ENCODE measurements around the gene ZMPSTE24. TPM values are rescaled to one million over a fixed set of nuclear protein-coding genes. Genes with fewer than 3 reads are reported as not detected.

Gene ZMPSTE24
- total RNA-seq, 1 experiment from 2014 or later: 39.6 TPM

DNA sequence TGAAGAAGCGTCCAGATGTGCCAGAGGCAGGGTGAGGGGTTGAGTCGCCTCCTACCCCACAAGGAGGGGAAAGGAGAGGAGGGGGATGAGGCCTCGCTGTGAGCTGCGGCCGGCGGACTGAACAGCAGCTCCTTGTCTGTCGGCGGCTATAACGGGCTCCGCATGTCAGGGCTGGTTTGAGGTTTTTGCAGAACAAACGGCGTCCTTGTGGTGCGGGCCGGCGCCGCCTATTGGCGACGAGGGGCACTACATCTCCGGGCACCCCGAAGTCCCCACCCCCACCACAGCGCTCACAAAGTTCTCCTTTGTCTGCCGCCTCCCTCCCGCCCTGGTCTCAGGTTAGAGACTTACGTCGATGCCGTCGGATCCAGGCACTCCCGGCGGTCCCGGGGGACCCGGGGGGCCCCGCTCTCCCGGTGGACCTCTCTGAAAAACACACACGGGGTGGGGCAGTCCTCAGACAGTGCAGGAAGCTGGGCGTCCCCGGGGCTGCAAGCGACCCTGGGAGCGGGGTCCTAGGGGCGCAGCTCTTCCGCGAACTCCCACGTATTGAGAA, 57.3 kb downstream of the ZMPSTE24 start:
- TF ChIP-seq RAD21 (IDR thresholded peaks at IDR 0.05; ENCODE audit: low read depth): peak; percentile 75
- TF ChIP-seq TCF7L2 (IDR thresholded peaks at IDR 0.05; ENCODE audit: borderline replicate concordance, extremely low read depth, insufficient read depth, insufficient read length): peak; percentile 66
- TF ChIP-seq POLR2AphosphoS5 (IDR thresholded peaks at IDR 0.05; ENCODE audit: low read depth, low read length): peak; percentile 36
- TF ChIP-seq, protein P1, sequence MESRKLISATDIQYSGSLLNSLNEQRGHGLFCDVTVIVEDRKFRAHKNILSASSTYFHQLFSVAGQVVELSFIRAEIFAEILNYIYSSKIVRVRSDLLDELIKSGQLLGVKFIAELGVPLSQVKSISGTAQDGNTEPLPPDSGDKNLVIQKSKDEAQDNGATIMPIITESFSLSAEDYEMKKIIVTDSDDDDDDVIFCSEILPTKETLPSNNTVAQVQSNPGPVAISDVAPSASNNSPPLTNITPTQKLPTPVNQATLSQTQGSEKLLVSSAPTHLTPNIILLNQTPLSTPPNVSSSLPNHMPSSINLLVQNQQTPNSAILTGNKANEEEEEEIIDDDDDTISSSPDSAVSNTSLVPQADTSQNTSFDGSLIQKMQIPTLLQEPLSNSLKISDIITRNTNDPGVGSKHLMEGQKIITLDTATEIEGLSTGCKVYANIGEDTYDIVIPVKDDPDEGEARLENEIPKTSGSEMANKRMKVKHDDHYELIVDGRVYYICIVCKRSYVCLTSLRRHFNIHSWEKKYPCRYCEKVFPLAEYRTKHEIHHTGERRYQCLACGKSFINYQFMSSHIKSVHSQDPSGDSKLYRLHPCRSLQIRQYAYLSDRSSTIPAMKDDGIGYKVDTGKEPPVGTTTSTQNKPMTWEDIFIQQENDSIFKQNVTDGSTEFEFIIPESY (IDR thresholded peaks at IDR 0.05; ENCODE audit: extremely low read depth, insufficient replicate concordance, low read length): peak; percentile 14
- TF ChIP-seq, protein P2, sequence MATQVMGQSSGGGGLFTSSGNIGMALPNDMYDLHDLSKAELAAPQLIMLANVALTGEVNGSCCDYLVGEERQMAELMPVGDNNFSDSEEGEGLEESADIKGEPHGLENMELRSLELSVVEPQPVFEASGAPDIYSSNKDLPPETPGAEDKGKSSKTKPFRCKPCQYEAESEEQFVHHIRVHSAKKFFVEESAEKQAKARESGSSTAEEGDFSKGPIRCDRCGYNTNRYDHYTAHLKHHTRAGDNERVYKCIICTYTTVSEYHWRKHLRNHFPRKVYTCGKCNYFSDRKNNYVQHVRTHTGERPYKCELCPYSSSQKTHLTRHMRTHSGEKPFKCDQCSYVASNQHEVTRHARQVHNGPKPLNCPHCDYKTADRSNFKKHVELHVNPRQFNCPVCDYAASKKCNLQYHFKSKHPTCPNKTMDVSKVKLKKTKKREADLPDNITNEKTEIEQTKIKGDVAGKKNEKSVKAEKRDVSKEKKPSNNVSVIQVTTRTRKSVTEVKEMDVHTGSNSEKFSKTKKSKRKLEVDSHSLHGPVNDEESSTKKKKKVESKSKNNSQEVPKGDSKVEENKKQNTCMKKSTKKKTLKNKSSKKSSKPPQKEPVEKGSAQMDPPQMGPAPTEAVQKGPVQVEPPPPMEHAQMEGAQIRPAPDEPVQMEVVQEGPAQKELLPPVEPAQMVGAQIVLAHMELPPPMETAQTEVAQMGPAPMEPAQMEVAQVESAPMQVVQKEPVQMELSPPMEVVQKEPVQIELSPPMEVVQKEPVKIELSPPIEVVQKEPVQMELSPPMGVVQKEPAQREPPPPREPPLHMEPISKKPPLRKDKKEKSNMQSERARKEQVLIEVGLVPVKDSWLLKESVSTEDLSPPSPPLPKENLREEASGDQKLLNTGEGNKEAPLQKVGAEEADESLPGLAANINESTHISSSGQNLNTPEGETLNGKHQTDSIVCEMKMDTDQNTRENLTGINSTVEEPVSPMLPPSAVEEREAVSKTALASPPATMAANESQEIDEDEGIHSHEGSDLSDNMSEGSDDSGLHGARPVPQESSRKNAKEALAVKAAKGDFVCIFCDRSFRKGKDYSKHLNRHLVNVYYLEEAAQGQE (IDR thresholded peaks at IDR 0.05; ENCODE audit: low read depth): no peak
- TF ChIP-seq, protein P3, sequence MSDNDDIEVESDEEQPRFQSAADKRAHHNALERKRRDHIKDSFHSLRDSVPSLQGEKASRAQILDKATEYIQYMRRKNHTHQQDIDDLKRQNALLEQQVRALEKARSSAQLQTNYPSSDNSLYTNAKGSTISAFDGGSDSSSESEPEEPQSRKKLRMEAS (IDR thresholded peaks at IDR 0.05): peak; percentile 70
- TF ChIP-seq ZFX (IDR thresholded peaks at IDR 0.05): no peak
- TF ChIP-seq CTCF (IDR thresholded peaks at IDR 0.05 in 2 of 3, conservative IDR thresholded peaks at IDR 0.05 in 1 of 3; ENCODE audit: borderline replicate concordance in 1 of 3, insufficient read depth in 1 of 3, low read depth in 2 of 3, low read length in 2 of 3): peak; percentile 68 to 93 (median 80); a peak in 5 of 6 replicates
- TF ChIP-seq, protein P4, sequence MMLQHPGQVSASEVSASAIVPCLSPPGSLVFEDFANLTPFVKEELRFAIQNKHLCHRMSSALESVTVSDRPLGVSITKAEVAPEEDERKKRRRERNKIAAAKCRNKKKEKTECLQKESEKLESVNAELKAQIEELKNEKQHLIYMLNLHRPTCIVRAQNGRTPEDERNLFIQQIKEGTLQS (IDR thresholded peaks at IDR 0.05): no peak
- TF ChIP-seq SIN3A (IDR thresholded peaks at IDR 0.05; ENCODE audit: low read depth): no peak
- no peak for TF ChIP-seq CEBPB (IDR thresholded peaks at IDR 0.05; ENCODE audit: low read depth)
- no peak for TF ChIP-seq SP1 (IDR thresholded peaks at IDR 0.05; ENCODE audit: low read depth)
- no peak for TF ChIP-seq FOSL1 (IDR thresholded peaks at IDR 0.05; ENCODE audit: low read depth)
- no peak; the same call in 1 of the 2 replicates for TF ChIP-seq CBX3 (IDR thresholded peaks at IDR 0.05; ENCODE audit: low read depth)
- TF ChIP-seq EZH2 (IDR thresholded peaks at IDR 0.05): no peak
- no peak for TF ChIP-seq ZNF274 (IDR thresholded peaks at IDR 0.05; ENCODE audit: low read depth, low read length)
- peak; percentile 45 for TF ChIP-seq YY1 (IDR thresholded peaks at IDR 0.05; ENCODE audit: extremely low read depth, insufficient replicate concordance, low read depth, low read length)
- no peaks in the 10 kb centered on the region for H3K79me2 ChIP-seq (ENCODE audit: insufficient read depth, low read length)
- H3K4me3 ChIP-seq (replicated peaks in 1 of 2; ENCODE audit: low read depth in 1 of 2, low read length in 2 of 2): peak overlapping the region; percentile 47 to 54
- H3K9me2 ChIP-seq (ENCODE audit: insufficient read depth): no peaks in the 10 kb centered on the region
- intact Hi-C loops (cut with micrococcal nuclease): loop anchor here (5.0 kb wide), 2 partner anchors 163 to 238 kb away; no protein-coding TSS in a partner anchor
- H3K27ac ChIP-seq (ENCODE audit: low read depth, low read length): peak overlapping the region; percentile 35; the same call in 1 of the 2 replicates
- no peaks in the 10 kb centered on the region for H3K27me3 ChIP-seq (ENCODE audit: insufficient read depth, low read length)
- H3K9me3 ChIP-seq (ENCODE audit: control insufficient read depth in 1 of 2, insufficient read depth in 1 of 2, low read depth in 1 of 2, low read length in 2 of 2): no peaks in the 10 kb centered on the region
- ATAC-seq (peak; percentile 75), DNase-seq (ENCODE audit: low read depth, low spot score) (peak; percentile 73)
- peak overlapping the region; percentile 52 for H3K9ac ChIP-seq (ENCODE audit: low read length)
- POLR2A ChIA-PET: interaction anchor here (0.8 to 1.4 kb wide), 2 partner anchors 10 kb away, joined by 3 read pairs; no protein-coding TSS in a partner anchor
- H3K4me2 ChIP-seq (ENCODE audit: low read length): peak overlapping the region; percentile 75
- peak overlapping the region; percentile 94 for H2AFZ ChIP-seq (ENCODE audit: low read depth, low read length, poor library complexity, severe bottlenecking)
- CTCF ChIA-PET: interaction anchor here (0.6 to 2.8 kb wide), 20 partner anchors 9 to 405 kb away, joined by 3 to 23 read pairs (median 3); partner anchors contain the start of gene ZMPSTE24
- RAD21 ChIA-PET (ENCODE audit: low non-redundant PET in 1 of 2, low total read pairs in 2 of 2, uncharacterized antibody in 2 of 2, unreplicated experiment in 2 of 2): interaction anchor here in 1 of 2 experiments (0.8 to 1.1 kb wide), 2 partner anchors 23 to 171 kb away, joined by 3 read pairs; no protein-coding TSS in a partner anchor
- no peaks in the 10 kb centered on the region for H3K36me3 ChIP-seq (ENCODE audit: control insufficient read depth in 1 of 2, insufficient read depth in 2 of 2, low read length in 2 of 2)
- BruUV-seq (replicated peaks): no TSS peak
- H3K4me1 ChIP-seq (ENCODE audit: control insufficient read depth in 1 of 2, insufficient read depth in 2 of 2, low read length in 2 of 2): peaks cover 6 to 36% of the 10 kb centered on the region in 2 experiments; a peak in 3 of 4 replicates
- H4K20me1 ChIP-seq (ENCODE audit: insufficient read depth): no peaks in the 10 kb centered on the region
